A549 treated with Hydrocortisone at 1 μM for 4 hours (cell line): ENCODE data around the gene CCL28. TPM values are rescaled to one million over a fixed set of nuclear protein-coding genes. Genes with fewer than 3 reads are reported as not detected.

Source experiments
- total RNA-seq: library from RNA; stranded (reverse); fragments of 200-300 nt; extraction: Qiagen RNA extraction; gene quantifications from 5 replicates; pipeline ENCODE4 v1.2.3, GENCODE V29; 2022

Gene CCL28
- 0.03 to 0.13 TPM (median 0.06 TPM) in 5 replicates for total RNA-seq

GRCh38 chr5:43412156-43412555 is at the start of gene CCL28:
CCL28 (minus strand) TSS chr5:43412391; CDS start chr5:43412316, 75 bp downstream.

Other genes starting within 250 kb of the CCL28 start
- 0.24 to 0.30 TPM (median 0.28 TPM) in 5 replicates for gene NIM1K, start 220.2 kb downstream of the CCL28 start, total RNA-seq
- gene HMGCS1, start 99.0 kb downstream of the CCL28 start, total RNA-seq = 52.6 to 70.9 TPM (median 58.4 TPM) in 5 replicates
- gene TMEM267, start 71.5 kb upstream of the CCL28 start, total RNA-seq = 18.8 to 22.3 TPM (median 21.6 TPM) in 5 replicates
- gene C5orf34, start 102.8 kb upstream of the CCL28 start, total RNA-seq = 3.7 to 5.3 TPM (median 4.6 TPM) in 5 replicates
- 105 to 121 TPM (median 109 TPM) in 5 replicates for gene PAIP1, start 144.7 kb upstream of the CCL28 start, total RNA-seq
- gene NNT, start 190.8 kb upstream of the CCL28 start, total RNA-seq = 9.0 to 17.0 TPM (median 11.5 TPM) in 5 replicates